GM19372 (cell line): ENCODE results near the gene CLIP2.

Experiments used
- ATAC-seq: cut with Tn5 transposase; IDR thresholded peaks from one replicate; pipeline ENCODE4 v1.9.1; 2021; ENCODE audit warnings: mild to moderate bottlenecking, low read depth, moderate library complexity; ENCODE audit not compliant: unreplicated experiment

The CLIP2 gene

GRCh38 chr7:74269757-74270277, 19.4 kb upstream of the CLIP2 start:
- no peak for ATAC-seq

DNA sequence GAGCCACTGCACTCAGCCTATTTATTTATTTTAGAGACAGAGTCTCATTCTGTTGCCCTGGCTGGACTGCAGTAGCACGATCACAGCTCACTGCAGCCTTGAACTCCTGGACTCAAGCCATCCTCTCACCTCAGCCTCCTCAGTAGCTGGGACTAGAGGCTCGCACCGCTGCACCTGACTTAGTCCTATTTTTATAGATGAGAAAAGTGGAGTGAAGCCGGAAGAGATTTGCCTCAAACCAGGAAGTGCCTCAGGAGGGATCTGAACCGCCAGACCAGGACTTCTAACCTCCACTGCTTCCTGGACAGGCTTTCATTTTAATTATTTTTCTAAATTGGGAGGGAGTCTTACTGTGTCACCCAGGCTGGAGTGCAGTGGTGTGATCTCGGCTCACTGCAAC, 17.5 kb upstream of the CLIP2 start:
- ATAC-seq = no peak

DNA sequence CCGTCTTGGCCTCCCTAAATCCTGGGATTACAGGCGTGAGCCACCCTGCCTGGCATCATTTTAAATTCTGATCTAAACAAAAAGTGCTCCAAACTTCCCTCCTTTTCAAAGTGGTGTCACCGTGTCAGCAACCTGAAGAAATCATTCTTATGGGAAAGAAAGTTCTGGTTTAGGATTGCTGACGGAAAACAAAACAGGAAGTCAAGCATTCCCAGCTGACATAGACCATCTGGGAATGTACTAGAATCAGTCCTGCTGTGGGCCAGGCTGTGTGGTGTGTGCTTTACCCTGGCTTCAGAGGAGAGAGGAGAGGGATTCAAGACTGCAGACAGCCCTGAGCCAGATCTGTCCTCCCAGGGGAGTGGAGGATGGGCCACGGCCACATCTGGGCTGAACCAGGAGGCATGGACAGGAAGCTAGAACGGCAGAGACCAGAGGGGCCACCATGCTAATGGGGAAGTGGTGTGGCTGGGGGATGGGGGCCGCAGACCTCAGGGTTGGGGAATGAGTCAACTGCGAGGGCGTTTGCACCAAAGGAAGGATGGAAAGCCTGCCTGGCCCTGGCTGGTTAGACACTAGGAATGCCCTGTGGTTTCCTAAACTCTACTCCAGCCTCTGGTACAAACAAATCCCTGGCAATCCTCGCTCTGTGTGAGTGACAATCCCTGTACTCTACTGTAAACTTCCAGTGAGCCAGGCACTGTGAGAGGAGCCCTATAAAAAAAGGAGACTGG, 16.7 kb upstream of the CLIP2 start:
- peak; percentile 58 for ATAC-seq

DNA sequence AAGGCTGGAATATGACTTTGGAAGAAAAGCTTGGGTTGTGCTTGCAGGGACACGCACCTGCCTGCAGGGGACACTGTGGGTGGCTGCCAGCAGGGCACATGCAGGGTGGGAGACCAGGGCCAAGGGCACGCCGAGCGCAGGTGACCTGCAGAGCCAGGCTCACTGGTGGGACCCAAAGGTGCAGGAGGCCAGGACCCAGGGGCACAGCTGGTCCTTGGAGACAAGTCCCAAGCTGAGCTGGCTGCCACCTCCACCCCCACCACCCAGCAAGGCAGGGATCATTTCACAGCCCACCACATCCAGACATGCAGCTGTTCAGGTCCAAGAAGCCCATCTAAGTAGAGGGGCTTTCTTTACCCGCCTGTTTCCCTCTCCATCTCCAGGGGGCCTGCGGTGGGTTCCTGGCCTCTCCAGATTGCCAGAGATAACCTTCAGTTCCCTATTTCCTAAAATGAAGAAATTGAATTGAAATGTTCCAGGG, 13.8 kb upstream of the CLIP2 start:
- ATAC-seq = no peak

GRCh38 chr7:74277636-74278035, 11.6 kb upstream of the CLIP2 start:
- ATAC-seq = no peak

- ATAC-seq = no peak
Observed at GRCh38 chr7:74280985-74281384, 8.2 kb upstream of the CLIP2 start.

- no peak for ATAC-seq
Observed at GRCh38 chr7:74282748-74283459, 6.3 kb upstream of the CLIP2 start.

DNA sequence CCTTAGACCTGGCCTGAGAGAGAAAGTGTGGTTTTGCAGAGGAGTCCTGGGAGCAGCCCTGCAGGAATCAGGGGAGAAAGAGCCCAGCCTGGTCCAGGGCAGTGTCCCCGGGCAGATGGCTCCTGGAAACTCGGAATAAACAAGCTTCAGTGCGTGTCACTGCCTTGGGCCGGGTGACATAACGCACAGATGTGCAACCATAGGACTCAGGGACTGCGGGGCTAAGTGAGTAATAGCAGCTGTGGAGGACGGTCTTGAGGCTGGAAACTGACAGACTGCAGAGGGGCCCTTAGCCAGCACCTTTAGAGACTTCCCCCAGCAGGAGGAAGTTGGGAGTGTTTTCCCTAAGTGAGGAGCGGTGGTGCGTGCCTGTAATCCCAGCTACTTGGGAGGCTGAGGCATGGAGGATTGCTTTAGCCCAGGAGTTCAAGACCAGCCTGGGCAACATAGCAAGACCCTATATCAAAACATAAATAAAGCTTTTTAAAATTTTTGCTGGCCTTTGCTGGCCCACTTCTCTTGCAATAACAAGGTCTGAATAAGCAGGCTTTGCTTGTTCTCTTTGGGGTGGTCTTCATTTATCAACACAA, 5.3 kb upstream of the CLIP2 start:
- no peak for ATAC-seq

DNA sequence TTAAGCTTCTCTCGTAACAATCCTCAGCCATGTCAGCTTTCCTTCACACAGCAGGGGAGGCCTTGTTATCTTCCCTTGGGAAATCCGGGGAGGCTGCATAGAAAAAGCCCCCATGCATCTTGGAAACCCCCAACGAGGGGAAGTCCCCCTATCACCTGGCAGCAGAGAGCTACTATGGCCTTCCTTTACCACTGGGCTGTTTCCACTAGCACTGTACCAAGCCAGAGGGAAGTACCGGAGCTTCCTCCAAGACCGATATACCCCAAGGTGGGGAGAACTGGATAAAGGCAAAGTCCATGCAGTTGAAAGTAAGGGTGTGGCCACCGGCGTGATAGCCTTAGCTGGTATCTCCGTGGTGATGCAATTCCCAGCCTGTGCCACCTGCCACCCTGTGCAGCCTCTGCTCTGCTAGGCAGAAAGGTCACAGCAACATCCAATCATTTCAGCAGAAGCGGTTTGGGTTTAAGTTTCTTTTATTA, 4.4 kb upstream of the CLIP2 start:
- no peak for ATAC-seq

DNA sequence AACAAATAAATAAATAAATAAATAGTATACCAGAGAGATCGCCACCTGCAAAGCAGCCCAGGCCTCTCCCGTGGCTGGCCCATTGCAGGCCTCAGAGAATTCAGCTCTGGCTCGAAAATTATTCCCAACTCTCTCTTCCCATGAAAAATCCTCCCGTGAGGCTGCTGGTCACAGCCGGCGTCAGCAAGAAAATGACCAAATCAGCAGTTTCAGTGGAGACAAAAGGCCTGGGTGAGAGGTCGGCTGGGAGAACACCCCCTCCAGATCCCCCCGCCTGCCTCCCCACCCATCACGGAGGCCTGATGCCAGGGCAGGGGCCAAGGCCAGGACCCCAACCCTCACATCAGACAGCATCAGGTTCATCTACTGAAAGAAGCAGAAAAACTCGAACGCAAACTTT, 3.1 kb upstream of the CLIP2 start:
- ATAC-seq = no peak

GRCh38 chr7:74287303-74288033, 1.7 kb upstream of the CLIP2 start:
- ATAC-seq = no peak

DNA sequence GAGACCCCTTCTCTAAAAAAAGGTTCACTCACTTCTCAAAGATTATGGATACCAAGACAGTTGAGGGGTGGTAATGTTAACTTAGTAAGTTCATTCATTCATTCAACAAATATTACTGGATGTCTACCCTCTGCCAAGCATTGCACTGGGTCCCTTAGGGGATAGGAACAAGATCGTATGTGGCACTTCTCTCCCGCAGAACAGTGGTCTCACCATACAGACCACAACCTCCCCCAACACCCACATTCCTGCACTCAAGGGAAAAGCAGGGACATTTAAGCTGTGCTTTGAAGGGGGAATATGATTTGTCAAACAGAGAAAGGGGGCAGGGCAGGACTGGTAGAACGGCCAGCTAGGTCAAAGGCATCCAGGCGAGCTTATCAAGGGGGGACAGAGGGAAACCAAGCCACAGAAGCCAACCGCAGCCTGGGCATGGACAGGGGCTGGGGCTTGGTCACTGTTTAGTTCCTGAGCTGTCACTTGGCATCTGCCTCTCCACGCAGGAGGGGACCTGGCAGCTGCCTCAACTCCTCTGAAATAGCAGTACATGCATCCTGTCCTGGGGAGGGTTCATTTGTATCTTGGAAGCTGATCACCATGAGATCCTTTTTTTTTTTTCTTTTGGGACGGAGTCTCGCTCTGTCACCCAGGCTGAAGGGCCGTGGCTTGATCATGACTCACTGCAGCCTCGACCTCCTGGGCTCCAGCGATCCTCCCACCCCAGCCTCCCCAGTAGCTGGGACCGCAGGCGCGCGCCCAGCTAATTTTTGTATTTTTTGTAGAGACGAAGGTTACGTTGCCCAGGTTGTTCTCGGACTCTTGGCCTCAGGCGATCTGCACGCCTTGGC, 949 bp upstream of the CLIP2 start:
- no peak for ATAC-seq

GRCh38 chr7:74289659-74290552, 699 bp downstream of the CLIP2 start:
- peak; percentile 3 for ATAC-seq

DNA sequence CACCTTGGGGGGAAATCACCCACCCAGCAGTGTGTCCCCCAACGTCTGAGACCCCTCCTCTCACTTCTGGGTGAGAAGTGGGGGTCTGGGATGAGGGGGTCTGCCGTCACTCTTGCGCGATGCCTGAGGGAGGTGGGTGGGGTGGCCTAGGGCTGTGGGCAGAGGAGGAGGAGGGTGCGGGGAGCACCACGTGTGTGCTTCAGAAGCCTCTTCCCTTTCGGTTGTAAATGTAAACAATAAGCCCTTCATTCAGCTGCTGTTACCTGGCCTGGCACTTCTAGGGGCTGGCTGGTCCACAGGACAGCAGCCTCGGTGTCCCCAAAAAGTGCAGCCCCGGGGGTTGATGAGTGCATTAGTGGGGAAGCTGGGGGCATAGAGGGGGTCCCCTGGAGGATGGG, 1.3 kb downstream of the CLIP2 start:
- ATAC-seq = no peak

- ATAC-seq = no peak
Observed at GRCh38 chr7:74290981-74291441, 1.8 kb downstream of the CLIP2 start.

- ATAC-seq = no peak
Observed at GRCh38 chr7:74291535-74291934, 2.3 kb downstream of the CLIP2 start.

DNA sequence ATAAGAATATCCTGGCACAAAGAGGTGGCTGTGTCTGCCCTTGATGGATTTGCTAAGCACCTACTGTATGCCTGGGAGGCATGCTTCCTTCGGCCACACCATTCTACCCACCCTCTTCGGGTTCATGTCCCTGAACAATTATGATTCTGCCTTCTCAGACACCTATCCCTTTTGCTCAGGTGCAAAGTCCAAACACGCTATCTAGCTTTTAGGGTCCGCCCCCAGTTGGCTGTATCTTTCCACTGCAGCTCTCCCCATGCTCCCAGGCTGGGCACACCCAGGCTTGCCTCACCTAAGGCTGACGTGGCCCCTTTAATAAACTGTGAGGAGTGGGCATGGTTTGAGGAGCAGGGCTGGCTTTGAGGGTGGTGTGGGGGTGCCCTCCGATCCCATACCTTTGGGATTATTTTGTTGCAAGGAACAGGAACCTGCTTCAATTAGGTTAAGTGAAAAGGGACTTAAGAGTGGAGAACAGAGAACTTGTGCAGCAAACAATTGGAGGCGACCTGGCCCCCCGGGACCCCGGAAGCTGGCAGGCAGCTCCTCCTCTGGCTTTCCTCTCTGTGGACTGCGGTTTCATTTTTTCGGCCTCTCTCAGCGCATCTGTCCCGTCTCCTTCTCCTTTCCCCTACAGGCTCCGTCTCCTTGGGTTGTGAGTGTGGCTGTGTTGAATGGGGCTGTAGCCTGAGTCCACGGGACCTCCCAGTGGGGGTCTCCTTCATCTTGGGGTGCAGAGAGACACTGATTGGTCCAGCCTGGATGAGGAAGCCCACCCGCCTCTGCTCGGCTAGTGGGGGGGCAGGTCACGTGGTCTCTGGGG, 3.8 kb downstream of the CLIP2 start:
- ATAC-seq = no peak

GRCh38 chr7:74293577-74293908, 4.3 kb downstream of the CLIP2 start:
- no peak for ATAC-seq
